T-helper 22 cell (primary cell): ENCODE data around the gene CYB5R2.

ENCODE experiments used
- DNase-seq: peaks from one replicate; pipeline ENCODE4 v3.0.0-alpha.2; 2020; ENCODE audit warnings: low read depth

CYB5R2 gene

GRCh38 chr11:7638710-7639642, 34.3 kb downstream of the CYB5R2 start:
- no peak for DNase-seq

GRCh38 chr11:7637447-7638157, 35.7 kb downstream of the CYB5R2 start:
- no peak for DNase-seq

GRCh38 chr11:7636350-7636749, 37.0 kb downstream of the CYB5R2 start:
- no peak for DNase-seq

GRCh38 chr11:7635708-7636107, 37.6 kb downstream of the CYB5R2 start:
- DNase-seq: no peak

- no peak for DNase-seq
These were observed 38.2 kb downstream of the CYB5R2 start for GRCh38 chr11:7635137-7635536.

- no peak for DNase-seq
These were observed 41.1 kb downstream of the CYB5R2 start for GRCh38 chr11:7632211-7632610.

GRCh38 chr11:7630002-7630401, 43.3 kb downstream of the CYB5R2 start:
- no peak for DNase-seq

- no peak for DNase-seq
These were observed 44.6 kb downstream of the CYB5R2 start for GRCh38 chr11:7628660-7629059.

- DNase-seq: no peak
These were observed 50.6 kb downstream of the CYB5R2 start for GRCh38 chr11:7622721-7623120.

GRCh38 chr11:7621554-7621953, 51.7 kb downstream of the CYB5R2 start:
- DNase-seq: no peak

GRCh38 chr11:7621090-7621489, 52.2 kb downstream of the CYB5R2 start:
- DNase-seq: no peak

- no peak for DNase-seq
These were observed 54.0 kb downstream of the CYB5R2 start for GRCh38 chr11:7619322-7619721.

- no peak for DNase-seq
These were observed 56.3 kb downstream of the CYB5R2 start for GRCh38 chr11:7617032-7617431.
